ENCODE results near the gene UGT1A8.
"Not testable (repeated sequence)": the region's sequence is repeated elsewhere in the genome, so short reads cannot be mapped to it uniquely, and the experiment has no call there.

The UGT1A8 gene

DNA sequence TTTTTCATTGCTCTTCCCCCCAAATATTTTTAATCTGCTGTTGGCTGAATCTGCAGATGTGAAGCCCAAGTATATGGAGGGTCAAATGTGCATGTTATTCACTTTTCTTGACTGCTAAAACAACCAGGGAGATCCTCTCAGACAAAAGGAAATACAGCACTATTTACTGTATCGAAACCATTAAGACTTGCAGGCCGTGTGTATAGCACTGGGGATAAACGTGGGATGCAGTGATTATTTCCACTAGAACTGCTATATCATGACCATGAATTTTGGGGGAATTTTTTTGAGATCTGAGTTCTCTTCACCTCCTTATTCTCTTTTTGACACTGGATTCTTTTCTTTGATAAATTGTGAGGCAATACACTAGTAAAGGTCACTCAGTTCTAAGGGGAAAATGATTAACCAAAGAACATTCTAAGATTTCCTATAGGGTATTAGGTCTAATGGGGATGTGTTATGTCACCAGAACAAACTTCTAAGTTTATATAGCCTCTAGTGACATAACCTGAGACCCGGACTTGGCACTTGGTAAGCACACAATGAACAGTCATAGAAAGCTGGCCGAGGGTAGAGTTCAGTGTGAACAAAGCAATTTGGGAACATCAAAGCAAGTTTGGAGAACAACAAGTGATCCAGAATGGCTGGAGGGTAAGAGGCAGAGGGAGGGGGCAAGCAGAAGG is 127.8 kb downstream of the UGT1A8 start:
- TF ChIP-seq, protein P1, sequence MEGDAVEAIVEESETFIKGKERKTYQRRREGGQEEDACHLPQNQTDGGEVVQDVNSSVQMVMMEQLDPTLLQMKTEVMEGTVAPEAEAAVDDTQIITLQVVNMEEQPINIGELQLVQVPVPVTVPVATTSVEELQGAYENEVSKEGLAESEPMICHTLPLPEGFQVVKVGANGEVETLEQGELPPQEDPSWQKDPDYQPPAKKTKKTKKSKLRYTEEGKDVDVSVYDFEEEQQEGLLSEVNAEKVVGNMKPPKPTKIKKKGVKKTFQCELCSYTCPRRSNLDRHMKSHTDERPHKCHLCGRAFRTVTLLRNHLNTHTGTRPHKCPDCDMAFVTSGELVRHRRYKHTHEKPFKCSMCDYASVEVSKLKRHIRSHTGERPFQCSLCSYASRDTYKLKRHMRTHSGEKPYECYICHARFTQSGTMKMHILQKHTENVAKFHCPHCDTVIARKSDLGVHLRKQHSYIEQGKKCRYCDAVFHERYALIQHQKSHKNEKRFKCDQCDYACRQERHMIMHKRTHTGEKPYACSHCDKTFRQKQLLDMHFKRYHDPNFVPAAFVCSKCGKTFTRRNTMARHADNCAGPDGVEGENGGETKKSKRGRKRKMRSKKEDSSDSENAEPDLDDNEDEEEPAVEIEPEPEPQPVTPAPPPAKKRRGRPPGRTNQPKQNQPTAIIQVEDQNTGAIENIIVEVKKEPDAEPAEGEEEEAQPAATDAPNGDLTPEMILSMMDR (IDR thresholded peaks at IDR 0.05; ENCODE audit: insufficient read depth, low read length, poor library complexity, severe bottlenecking): no peak
- H3K4me3 ChIP-seq (replicated peaks; ENCODE audit: low read depth, low read length): no peak overlapping the region
- no peak for DNase-seq (ENCODE audit: extremely low read depth, insufficient read length)
- H3K36me3 ChIP-seq (ENCODE audit: control insufficient read depth, insufficient read depth, low read length): no peaks in the 10 kb centered on the region
- no peaks in the 10 kb centered on the region for H3K27me3 ChIP-seq (replicated peaks; ENCODE audit: control insufficient read depth, insufficient read depth, low read length)

DNA sequence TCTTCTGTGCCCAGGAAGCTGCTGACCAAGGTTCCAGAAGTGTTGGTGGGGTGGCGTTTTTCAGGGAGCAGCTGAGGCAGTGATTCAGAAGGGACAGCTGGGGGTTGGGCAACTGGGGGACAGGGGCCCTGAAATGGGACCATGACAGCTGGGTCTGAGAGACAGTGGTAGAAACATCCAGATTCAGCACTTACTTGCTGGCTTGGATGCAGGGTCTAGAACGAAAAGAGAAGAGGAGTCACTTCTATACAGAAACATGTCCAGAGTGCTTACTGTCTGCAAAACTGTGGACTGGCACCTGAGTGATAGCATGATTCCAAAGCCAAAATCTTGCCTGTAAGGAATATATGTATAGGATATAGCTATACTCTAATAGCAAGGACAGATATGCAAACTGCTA is 128.4 kb downstream of the UGT1A8 start:
- H3K36me3 ChIP-seq (ENCODE audit: control insufficient read depth, insufficient read depth, low read length); H3K4me3 ChIP-seq (replicated peaks; ENCODE audit: low read depth, low read length); DNase-seq (ENCODE audit: extremely low read depth, insufficient read length); H3K27me3 ChIP-seq (replicated peaks; ENCODE audit: control insufficient read depth, insufficient read depth, low read length): not testable (repeated sequence)

DNA sequence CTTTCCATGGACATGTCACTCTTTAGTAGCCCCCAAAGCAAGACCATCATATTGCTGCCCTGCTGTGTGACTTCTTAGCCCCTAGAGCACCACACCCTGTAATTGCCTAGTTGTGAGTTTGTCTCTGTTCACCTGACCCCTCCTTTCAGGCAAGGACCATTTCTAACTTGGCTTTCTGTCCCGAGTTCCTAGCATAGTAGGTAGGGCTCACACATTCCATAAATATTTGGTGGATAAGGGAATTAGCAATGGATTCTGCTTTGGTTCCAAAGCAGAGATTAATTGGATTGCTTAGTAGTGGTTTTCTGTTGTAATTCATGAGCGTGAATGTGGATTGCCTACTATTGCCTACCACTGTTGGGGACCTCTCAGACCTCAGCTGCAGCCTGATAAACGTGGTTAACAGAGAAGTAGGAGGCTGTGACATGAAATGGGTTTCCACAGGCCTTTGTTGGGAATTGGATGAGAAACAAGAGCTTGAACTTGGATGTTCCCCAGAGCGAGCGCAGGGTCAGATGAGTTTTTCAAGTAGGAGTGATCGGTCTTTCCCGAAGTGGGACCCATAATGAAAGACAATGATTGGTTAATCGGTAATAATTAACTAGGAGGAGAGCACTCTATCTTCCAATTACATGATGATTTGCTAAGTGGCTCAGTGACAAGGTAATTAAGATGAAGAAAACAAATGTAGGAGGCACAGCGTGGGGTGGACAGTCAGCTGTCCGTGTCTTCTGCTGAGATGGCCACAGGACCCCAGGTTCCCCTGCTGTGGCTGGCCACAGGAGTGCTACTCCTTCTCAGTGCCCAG is 129.2 kb downstream of the UGT1A8 start:
- DNase-seq (ENCODE audit: extremely low read depth, insufficient read length): no peak
- Histone ChIP-seq H3K27me3 (replicated peaks; ENCODE audit: control insufficient read depth, insufficient read depth, low read length) (no peaks in the 10 kb centered on the region), H3K4me3 (replicated peaks; ENCODE audit: low read depth, low read length) (no peak overlapping the region), H3K36me3 (ENCODE audit: control insufficient read depth, insufficient read depth, low read length) (no peaks in the 10 kb centered on the region)
- TF ChIP-seq, protein P1 (IDR thresholded peaks at IDR 0.05; ENCODE audit: insufficient read depth, low read length, poor library complexity, severe bottlenecking): no peak

DNA sequence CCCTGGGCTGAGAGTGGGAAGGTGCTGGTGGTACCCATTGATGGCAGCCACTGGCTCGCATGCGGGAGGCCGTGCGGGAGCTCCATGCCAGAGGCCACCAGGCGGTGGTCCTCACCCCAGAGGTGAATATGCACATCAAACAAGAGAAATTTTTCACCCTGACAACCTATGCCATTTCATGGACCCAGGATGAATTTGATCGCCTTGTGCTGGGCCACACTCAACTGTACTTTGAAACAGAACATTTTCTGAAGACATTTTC is 129.8 kb downstream of the UGT1A8 start:
- H3K27me3 ChIP-seq (replicated peaks; ENCODE audit: control insufficient read depth, insufficient read depth, low read length): no peaks in the 10 kb centered on the region
- H3K4me3 ChIP-seq (replicated peaks; ENCODE audit: low read depth, low read length): no peak overlapping the region
- no peaks in the 10 kb centered on the region for H3K36me3 ChIP-seq (ENCODE audit: control insufficient read depth, insufficient read depth, low read length)
- DNase-seq (ENCODE audit: extremely low read depth, insufficient read length): no peak
- TF ChIP-seq, protein P1 (IDR thresholded peaks at IDR 0.05; ENCODE audit: insufficient read depth, low read length, poor library complexity, severe bottlenecking): no peak

DNA sequence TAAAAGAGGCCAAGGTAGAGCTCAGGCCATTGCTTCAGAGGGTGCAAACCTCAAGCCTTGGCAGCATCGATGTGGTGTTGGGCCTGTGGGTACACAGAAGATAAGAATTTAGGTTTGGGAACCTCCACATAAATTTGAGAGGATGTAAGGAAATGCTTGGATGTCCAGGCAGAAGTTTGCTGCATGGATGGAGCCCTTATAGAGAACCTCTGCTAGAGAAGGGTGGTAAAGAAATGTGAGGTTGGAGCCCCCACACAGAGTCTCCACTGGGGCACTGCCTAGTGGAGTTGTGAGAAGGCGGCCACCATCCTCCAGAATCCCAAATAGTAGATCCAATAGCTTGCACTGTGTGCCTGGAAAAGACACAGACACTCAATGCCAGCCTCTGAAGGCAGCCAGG is 133.3 kb downstream of the UGT1A8 start:
- H3K27me3 ChIP-seq (replicated peaks; ENCODE audit: control insufficient read depth, insufficient read depth, low read length): not testable (repeated sequence)

DNA sequence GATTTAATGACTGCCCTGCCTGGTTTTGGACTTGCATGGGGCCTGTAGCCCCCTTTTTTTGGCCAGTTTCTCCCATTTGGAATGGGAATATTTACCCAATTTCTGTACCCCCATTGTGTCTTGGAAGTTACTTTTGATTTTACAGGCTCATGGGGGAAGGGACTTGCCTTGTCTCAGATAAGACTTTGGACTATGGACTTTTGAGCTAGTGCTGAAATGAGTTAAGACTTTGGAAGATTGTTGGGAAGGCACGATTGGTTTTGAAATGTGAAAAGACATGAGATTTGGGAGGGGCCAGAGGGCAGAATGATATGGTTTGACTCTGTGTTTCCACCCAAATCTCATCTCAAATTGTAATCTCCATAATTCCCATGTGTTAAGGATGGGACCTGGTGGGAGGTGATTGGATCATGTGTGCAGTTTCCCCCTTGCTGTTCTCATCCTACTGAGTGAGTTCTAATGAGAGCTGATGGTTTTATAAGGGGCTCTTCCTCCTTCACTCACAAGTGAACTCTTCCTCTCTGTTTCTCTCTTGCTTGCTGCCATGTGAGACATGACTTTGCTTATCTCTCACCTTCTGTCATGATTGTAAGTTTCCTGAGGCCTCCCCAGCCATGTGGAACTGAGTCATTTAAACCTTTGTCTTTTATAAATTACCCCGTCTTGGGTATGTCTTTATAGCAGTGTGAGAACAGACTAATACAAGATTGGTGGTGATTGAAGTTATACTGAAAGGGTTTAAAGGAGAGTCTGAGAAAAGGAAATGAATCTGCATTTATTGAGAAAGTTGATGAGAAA is 134.0 kb downstream of the UGT1A8 start:
- not testable (repeated sequence) for H3K36me3 ChIP-seq (ENCODE audit: control insufficient read depth, insufficient read depth, low read length); DNase-seq (ENCODE audit: extremely low read depth, insufficient read length); H3K4me3 ChIP-seq (replicated peaks; ENCODE audit: low read depth, low read length); H3K27me3 ChIP-seq (replicated peaks; ENCODE audit: control insufficient read depth, insufficient read depth, low read length)

More for the DNA sequence above, 133.3 kb downstream of the UGT1A8 start:
- not testable (repeated sequence) for DNase-seq (ENCODE audit: extremely low read depth, insufficient read length); H3K36me3 ChIP-seq (ENCODE audit: control insufficient read depth, insufficient read depth, low read length); H3K4me3 ChIP-seq (replicated peaks; ENCODE audit: low read depth, low read length)

Measured in GM06990 (cell line).